GM21619 (cell line): ENCODE results near the gene ZNF672.
A peak's percentile ranks its signal among the peaks of the same experiment; 100 is the strongest.
"Not testable (repeated sequence)": the region's sequence is repeated elsewhere in the genome, so short reads cannot be mapped to it uniquely, and the experiment has no call there.

ENCODE experiments used
- ATAC-seq: cut with Tn5 transposase; IDR thresholded peaks from one replicate; pipeline ENCODE4 v1.9.1; 2021; ENCODE audit not compliant: unreplicated experiment

Gene ZNF672

DNA sequence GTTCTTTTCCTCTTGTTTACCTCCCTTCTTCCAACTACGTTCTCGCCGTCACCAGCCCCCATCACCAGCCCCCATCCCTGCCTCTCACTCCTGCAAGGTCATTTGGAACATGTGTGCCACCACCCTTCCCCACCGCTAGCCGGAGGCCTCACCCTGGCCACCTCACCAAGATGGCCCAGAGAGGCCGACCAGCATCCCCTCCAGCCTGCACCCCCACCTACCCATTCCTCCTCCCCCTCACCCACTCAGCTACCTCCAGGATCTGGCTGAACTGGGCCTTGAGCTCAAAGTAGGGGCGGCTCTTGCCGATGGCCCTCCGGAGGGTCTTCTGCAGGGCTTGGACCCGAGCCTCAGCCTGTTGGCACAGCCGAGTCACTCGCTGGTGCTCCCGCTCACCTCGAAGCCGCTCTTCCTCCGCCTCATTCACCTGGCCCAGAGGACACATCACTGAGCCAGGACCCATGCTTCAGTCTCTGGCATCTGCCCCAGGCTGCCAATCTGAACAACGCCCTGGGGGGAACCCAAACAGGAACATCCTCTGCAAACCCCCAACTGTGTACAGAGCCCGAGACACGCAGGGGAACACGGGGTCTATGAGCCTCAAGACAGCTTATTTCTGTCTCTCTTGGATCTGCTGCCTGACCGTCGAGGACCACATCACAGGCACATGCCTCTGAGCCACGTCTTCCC, 25.1 kb upstream of the ZNF672 start:
- ATAC-seq = no peak

DNA sequence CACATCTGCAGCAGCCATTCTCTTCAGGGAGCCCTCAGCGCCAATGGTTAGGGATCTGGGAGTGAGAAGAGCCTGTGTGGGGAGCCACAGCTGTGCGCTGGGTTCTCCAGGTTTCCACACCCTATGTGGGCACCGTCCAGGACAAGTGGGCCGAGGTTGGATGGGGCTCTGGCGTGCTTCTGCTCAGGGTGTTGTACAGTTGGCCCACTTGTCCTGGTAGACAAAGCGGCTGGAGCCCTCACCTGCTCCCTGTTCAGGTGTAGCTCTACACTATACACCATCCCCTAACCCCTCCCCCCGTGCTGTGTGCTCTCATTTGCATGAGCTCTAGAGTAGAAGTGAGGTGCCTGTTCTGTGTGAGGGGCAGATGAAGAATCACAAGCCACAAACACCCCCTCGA, 24.5 kb upstream of the ZNF672 start:
- ATAC-seq = no peak

DNA sequence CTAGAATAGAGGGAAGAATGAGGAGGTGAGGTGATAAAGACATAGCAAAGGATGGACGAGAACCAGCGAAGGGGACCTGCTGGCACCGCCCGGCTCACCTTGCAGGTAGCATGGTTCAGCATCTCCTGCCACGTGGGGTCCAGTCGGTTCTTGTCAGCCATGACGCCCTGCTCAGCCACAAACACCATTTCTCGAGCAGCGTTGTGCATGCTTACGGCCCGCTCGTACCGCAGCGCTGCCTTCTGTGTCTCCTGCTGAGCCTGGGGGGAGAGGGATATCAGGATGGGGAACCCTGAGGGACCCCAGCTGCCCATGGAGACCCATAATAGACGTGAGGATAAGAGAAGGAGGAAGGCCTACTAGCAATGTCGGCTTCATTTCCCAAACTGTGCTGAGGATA, 23.7 kb upstream of the ZNF672 start:
- ATAC-seq = no peak

DNA sequence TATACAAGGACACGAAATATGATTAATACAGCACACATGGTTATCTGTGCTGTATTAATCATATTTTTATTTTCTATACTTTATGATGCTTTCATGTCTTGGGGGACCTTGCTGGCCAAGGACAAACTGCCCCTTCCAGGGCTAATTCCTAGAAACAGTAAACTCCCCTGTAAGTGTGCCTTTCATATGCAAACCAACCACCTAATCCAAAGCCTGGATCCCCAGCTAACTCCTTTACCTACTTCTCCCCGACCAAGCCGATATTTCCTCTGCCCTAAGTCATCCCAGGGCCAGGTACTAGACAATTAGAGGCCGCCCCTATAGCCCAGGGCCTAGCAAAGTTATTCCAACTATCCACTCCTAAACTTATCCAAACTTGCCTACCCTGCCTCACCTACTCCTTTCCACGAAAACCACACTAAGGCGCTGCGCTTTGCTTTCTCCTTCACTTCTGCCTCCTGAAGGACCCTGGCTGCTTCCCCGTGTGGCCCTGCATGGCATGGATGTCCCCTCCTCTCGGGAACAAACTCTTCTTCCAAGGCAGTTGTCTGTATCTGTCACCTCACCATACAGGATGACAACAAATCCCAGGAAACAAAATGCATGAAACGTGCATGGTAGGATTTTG, 22.5 kb upstream of the ZNF672 start:
- no peak for ATAC-seq

DNA sequence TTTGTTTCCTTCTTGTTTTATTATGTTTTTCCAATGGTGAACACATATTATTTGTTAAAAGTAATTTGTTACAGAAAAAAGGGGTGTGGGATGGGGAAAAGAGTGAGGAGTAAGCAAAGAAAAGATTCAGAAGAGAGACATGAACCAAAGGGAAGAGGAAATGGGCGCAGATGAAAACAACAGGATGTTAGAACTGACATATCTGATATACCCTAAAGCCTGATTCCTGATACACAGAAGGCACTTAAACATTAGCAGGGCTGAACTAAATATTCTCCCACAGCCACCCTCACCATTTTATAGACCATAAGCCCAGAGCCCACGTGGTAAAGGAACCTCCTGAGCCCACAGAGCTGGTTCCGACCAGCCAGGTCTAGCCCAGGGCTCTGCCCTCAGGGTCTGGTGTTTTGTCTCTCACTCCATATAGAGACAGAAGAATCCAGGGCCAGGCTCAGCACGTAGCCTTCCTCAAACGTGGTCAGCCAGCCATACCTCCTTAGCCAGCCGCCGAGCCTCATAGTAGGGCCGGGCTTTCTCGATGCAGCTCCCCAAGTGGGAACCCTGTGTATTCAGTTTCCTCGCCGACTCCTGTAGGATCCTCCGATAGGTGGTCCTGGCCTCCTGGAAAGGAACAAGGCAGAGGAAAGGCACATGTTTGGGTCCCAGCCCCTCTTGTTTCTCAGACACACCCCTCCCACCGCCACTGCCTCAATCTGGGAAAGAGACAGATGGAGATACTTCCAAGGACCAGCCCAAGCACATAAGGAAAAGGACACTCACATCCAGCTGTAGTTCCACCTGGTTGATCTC, 21.8 kb upstream of the ZNF672 start:
- ATAC-seq = no peak

DNA sequence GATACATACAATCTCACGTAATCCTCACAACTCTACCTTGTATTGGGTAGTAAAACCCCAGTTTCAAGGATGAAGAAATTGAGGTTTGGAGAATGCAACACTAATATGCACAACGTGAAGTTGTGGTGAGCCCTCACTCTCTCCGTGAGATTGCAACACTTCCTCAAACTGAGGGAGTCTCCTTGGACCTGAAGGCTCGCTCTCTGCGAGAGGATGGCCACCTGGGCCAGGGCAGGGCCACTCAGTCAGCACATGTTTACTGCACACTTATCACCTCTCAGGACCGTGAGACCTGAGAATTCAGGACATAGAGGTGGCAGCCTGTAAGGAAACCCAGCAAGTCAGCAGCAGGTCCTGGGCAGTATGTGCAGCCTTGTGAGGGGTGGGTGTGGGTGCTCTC, 21.0 kb upstream of the ZNF672 start:
- ATAC-seq = no peak

DNA sequence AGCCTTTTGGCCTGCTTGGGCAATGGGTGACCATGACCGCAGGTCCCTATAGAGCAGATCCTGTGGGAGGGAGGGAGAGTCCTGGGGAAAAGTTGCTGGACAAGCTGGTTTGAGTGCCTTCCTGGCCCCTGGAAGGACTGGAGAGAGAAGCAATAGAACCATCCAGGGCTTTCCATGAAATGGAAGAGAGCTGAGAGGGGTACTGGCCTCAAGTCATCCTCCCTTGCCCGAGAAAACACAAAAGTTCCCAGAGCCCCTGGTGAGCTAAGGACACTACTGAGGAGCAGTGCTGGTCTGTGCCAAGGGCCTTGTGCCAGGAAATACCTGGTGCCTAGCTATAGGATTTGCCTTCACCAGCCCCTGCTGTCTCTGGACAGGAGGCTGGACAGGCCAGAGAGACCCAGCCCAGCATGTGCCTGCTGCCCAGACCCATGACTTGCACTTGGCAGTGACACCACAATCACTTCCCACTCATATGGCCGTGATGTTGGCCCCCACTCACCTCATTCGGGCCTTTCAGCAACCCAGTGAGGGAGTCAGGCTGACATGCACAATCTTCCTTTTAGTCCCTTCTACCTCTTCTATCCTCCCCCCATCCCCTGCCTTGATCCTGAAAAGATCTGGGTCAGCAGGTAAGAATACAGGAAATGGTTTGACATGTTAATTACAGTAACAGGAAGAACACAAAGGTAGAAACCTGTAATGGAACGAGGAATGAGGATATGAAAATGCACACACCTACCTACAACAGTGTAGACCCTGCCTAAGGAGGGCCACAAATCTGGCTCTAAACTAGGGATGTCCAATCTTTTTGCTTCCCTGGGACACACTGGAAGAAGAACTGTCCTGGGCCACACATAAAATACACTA, 19.3 kb upstream of the ZNF672 start:
- ATAC-seq = no peak

DNA sequence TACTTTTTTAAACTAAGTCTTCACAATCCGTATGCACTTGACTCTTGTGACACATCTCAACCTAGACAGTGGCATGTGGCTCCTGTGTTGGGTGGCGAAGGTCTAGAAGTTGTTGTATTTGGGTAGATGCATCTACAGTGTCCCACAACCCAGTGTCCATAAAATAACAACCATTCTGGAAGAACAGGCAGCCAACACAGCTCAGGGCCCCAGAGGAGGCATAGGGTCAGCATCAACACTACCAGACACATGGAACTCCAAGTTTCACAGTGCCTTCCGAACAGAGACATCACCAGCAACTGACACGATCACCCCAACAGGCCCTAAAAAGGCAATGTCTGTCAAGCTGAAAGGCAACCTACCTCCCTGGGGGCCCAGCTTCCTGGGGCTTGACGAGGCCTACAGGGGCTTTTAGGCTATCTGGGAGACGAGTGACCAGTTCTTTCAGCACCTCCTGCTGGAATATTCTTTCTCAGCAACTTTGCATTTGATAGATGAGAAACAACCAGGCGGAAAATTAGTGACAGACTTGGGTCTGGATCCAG, 17.9 kb upstream of the ZNF672 start:
- ATAC-seq = no peak

DNA sequence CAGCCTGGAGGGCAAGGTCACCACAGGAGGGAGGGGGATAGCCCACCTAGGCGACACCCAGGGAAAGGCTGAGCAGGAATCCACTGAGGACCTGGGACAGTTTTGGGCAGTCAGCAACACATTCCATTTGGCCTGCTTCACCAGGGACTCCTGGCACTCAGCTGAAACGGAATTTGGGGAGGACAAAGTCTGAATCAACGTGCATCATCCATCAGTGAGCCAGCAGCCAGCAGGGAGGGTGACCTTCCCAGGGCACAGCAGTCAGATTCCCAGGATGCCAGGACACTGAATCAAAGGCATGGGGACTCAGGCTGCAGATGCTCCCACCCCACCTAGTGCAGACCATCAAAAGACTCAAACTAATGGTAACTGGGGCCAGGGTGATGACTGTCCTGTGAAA, 16.9 kb upstream of the ZNF672 start:
- no peak for ATAC-seq

DNA sequence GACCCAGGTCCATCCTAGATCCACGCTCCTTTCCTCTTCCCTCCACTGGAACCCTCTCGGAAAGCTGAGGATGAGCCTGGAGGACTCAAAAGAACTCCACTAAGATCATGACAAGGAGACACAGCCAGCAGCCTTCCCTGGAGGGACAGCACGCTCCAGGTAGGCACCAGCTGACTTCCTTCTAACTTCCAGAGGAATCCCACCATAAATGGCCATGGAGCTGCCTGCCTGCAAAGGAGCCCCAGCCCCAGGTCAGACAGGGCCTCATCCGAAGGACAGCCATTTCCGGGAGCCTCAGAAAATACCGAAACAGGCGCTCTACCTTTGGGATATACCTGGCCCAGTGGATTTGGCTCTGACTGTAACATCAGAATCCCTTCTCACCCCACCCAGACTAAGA, 16.4 kb upstream of the ZNF672 start:
- no peak for ATAC-seq

DNA sequence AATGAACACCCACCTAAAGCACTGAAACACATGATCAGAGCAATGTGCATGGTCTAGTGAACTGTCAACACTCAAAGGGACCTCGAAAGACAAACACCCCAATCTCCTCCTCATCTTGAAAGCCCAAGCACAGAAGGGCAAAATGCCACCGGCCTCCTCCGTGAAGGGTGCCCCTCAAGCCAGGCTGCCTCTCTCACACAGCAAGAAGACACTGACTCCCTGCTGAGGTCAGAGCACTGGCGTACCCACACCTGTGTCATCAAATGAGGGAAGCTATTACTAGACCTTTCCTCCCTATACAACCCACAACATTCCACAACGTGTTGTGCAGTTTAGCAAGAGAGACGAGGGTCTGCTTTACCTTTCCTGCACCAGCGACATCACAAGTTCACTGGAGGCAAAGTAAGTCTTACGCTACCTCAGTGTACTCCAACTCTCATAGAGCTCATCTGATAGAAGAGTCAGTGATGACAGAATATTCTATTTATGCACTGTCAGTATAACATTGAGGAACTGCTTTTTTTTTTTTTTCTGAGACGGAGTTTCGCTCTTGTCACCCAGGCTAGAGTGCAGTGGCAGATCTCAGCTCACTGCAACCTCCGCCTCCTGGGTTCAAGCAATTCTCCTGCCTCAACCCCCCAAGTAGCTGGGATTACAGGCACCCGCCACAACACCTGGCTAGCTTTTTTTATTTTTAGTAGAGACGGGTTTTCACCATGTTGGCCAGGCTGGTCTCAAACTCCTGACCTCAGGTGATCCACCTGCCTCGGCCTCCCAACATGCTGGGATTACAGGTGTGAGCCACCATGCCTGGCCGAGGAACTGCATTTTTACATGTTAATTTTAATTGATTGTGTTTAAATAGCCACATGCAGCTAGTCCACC, 15.6 kb upstream of the ZNF672 start:
- ATAC-seq = no peak

DNA sequence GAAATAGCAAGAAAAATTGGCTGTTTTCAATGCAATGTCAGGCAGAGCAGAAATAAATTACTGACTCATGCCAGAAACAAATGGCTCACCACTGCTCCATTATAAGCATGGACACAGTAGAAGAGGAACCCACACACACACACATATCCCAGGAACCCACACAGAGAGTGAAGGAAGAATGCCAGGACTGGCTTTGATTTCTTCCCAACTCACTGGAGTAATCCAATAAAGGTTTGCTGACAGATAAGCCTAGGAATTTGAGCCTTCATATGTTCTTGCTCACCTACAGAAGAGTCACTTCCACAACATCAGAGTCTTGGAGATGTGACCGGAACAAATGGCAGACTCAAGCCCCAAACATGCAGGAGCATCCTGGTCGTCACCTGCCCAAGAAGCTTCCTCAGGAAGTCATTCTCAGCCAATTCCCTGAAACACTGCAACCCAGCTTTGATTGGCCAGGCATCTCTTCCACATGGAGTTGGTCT, 14.5 kb upstream of the ZNF672 start:
- ATAC-seq = no peak

DNA sequence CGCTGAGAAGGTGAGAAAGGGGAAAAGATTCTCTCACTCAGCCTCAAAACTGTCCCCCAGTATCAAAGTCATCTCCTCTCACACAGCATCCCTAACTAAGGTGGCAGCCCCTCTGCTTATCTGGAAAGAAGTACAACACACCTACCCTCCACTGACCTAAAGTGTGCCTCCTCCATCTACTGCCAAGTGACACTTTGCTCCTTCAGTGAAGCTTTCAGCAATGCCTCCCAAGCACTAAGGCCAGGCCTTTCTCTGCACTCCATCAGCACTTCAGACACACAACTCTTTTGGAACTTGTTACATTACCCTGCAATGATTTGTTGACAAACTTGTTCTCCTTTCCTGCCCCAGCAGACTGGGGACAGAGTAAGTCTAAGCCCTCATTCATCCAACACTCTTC, 13.7 kb upstream of the ZNF672 start:
- no peak for ATAC-seq

DNA sequence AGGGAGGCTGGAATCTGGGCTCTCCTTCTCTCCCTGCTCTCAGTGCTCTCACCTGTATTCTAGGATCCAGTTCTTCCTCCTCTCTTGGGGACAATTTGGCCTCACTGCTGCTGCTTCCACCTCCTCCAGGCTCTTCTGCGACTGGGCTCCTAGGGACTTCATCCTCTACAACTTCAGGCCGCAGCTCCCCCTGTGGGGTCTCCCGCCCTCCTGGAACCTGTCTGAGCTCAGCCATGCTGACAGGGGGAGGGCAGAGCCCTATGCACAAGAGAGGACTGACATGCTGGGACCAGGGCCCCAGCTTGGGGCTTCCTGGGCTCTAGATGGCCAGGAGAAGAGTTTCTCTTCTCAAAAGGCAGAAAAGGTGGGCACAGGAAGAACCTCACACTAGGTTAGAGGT, 13.3 kb upstream of the ZNF672 start:
- ATAC-seq = no peak

DNA sequence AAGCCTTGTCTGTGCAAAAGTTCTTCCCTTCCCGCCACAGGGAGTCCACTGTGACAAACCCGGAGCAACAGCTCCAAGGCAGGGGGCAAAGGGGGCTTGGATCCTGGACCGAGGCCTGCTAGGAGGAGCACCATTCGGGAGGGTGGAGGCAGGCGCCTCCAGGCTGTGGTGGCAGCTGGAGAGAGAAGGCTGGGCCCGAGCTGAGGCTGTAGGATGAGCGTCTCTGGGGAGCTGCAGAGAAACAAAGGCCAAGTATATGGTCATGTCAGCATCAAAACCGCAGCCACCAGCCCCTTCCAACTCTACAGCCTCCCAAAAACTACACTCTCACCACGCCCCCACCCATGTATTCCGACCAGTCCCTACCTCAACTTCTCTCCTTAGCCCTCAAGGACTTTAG, 12.9 kb upstream of the ZNF672 start:
- no peak for ATAC-seq

DNA sequence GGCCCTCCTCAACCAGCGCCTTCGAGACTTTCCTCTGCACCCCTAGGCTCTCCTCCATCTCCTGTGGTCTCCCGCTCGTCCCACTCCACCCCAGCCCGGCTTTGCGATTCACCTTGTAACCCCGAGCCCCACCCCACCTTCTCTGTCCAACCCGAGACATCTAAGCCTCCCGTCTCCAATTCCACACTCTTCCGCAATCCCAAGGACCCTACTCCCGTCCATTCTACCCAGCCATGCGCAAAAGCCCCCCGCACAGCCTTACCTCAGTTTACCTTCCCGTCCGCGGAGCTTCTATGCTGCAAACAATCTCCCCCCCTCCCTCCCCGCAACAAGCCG, 12.5 kb upstream of the ZNF672 start:
- peak; percentile 1 for ATAC-seq

DNA sequence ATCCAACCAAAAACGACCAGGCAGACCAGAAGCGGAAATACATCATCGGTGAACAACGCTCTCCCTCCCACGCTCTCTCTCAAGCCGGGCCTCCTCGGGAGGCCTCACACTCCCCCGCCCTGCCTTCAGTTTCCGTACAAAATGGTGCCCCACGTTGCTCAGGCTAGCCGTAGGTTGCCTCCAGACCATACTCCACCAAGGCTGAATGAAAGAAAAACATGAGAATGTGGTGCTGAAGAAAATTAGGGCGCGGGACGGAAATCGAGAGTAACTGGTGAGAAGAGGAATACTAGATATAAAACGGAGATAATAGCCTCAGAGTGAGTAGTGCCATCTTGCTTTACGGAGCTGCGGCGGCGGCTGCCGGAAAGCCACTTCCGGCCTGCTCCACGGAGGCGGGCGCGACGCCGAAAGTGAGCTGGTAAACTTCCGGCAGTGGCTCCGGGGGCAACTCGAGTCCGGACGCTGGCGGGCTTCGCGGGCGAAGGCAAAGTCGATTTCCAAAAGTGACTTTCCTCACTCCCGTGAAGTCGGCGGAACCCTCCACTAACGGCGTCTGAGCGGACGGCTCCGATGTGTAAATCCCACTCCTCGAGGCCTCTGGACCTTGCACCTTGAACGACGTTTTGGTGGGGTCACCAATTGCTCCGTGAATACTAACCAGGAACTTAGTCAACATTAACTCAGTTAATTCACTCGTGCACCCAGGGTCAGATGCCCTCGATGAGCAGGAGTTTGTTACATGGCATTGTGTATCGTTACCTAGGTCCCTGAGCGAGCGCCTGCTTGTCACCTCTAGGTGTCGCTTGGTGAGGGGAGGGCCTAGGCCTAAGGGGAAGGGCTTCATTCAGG, 11.9 kb upstream of the ZNF672 start, which contains the start of gene SH3BP5L:
TSS of gene SH3BP5L (minus strand) at position 7 of the 852 bp plus-strand sequence. CDS start 980 bp downstream, outside the sequence.
- ATAC-seq = peak; percentile 89

DNA sequence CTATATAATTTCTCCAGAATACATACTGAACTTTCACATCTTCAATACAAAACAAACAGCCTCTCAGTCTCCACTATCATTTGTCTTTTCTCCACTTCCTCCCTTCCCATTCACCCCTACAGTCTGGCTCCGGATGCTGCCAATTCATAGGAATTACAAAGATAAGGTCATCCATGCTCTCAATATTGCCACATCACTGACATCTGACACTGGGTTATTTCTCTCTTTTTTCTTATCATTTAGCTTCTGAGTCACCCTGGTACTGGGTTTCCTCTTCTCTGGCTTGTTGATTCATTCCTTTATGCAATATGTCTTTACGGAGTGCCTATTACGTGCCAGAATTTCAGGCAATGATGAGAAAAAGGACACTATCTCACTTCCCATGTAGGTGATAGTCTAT, 9.2 kb upstream of the ZNF672 start:
- no peak for ATAC-seq

DNA sequence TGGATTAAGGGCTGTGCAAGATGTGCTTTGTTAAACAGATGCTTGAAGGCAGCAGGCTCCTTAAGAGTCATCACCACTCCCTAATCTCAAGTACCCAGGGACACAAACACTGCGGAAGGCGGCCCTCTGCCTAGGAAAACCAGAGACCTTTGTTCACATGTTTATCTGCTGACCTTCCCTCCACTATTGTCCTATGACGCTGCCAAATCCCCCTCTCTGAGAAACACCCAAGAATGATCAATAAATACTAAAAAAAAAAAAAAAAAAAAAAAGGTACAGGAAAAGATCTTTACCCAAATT, 7.4 kb upstream of the ZNF672 start:
- not testable (repeated sequence) for ATAC-seq
